Transverse colon (tissue), 4 donors: ENCODE measurements around the gene COL23A1.

Experiments used
- EP300 ChIP-seq: sonication (generic); formaldehyde crosslinking; IDR thresholded peaks from one replicate; pipeline ENCODE4 v1.6.1; 2017; ENCODE audit warnings: antibody characterized with exemption, low read depth
- POLR2A ChIP-seq: fragments of 450-650 bp; IDR thresholded peaks from one replicate; pipeline ENCODE4 v1.6.1; 2016; ENCODE audit warnings: antibody characterized with exemption, mild to moderate bottlenecking, moderate library complexity
- POLR2AphosphoS5 ChIP-seq, 3 donors: sonication (generic); formaldehyde crosslinking; IDR thresholded peaks; one replicate each; pipeline ENCODE4 v1.6.1; 2016; ENCODE audit warnings: antibody characterized with exemption in 3 of 3
- TF ChIP-seq, protein P1 (sequence below), 5 experiments: fragments of 200-600 bp in 3 of 5; fragments of 450-650 bp in 2 of 5; sonication (generic) in 3 of 5; IDR thresholded peaks; 1 replicate in 2 of 5; 2 replicates in 3 of 5; pipeline ENCODE4 v1.5.1; 2016 to 2017; ENCODE audit warnings: antibody characterized with exemption in 5 of 5, inconsistent platforms in 3 of 5, mild to moderate bottlenecking in 2 of 5, moderate library complexity in 1 of 5

DNA sequence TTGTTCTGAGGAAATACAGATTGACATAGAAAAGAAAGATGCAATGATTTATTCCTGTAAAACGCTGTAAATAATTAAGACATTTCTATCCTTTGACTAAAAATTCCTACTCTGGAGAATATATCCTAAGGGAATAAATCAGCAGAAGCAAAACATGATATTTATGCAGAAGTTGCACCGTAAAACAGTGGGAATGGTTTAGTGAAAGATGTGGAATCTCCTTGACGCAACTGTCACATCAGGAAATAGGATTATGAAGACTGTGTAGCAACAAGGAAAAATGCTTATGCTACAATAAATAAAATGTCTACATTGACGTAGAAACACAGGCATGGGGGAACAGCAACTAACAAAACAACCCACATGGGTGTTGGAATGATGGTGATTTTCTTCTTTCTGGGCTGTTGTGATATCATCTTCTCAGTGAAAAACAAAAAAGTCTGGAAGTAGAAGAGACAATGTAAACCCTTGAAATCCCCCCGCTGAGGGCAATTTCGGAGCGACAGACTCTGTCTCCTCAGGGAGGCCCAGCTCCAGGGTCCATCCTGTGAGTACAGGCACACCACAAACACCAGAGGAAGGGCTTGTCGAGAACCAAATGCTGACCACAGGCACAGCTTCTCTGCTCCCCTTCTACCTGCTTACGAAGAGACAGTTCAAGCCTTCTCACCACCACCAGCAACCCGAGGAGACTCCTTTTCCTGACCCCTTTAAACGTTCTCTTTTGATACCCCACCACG lies 25.2 kb downstream of the COL23A1 start:
- no peak for TF ChIP-seq POLR2A
- TF ChIP-seq, protein P1, sequence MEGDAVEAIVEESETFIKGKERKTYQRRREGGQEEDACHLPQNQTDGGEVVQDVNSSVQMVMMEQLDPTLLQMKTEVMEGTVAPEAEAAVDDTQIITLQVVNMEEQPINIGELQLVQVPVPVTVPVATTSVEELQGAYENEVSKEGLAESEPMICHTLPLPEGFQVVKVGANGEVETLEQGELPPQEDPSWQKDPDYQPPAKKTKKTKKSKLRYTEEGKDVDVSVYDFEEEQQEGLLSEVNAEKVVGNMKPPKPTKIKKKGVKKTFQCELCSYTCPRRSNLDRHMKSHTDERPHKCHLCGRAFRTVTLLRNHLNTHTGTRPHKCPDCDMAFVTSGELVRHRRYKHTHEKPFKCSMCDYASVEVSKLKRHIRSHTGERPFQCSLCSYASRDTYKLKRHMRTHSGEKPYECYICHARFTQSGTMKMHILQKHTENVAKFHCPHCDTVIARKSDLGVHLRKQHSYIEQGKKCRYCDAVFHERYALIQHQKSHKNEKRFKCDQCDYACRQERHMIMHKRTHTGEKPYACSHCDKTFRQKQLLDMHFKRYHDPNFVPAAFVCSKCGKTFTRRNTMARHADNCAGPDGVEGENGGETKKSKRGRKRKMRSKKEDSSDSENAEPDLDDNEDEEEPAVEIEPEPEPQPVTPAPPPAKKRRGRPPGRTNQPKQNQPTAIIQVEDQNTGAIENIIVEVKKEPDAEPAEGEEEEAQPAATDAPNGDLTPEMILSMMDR (IDR thresholded peaks at IDR 0.05) = no peak
- TF ChIP-seq POLR2AphosphoS5 (IDR thresholded peaks at IDR 0.05) = no peak
- no peak for TF ChIP-seq EP300
